ENCODE results near the gene TTC17. TPM values are rescaled to one million over a fixed set of nuclear protein-coding genes. Genes with fewer than 3 reads are reported as not detected.
"Not testable (repeated sequence)": the region's sequence is repeated elsewhere in the genome, so short reads cannot be mapped to it uniquely, and the experiment has no call there.

Gene TTC17
- polyA plus RNA-seq, 1 donor: 66.0 TPM

- no peak for DNase-seq (ENCODE audit: low read depth)
These were observed 23.1 kb downstream of the TTC17 start for GRCh38 chr11:43381802-43382201.

GRCh38 chr11:43382614-43383013, 23.9 kb downstream of the TTC17 start:
- DNase-seq (ENCODE audit: low read depth): no peak

- no peak for DNase-seq (ENCODE audit: low read depth)
These were observed 25.7 kb downstream of the TTC17 start for GRCh38 chr11:43384393-43384792.

GRCh38 chr11:43392713-43393112, 34.0 kb downstream of the TTC17 start:
- DNase-seq (ENCODE audit: low read depth): no peak

- DNase-seq (ENCODE audit: low read depth): no peak
These were observed 35.1 kb downstream of the TTC17 start for GRCh38 chr11:43393765-43394355.

GRCh38 chr11:43396617-43397016, 37.9 kb downstream of the TTC17 start:
- no peak for DNase-seq (ENCODE audit: low read depth)

GRCh38 chr11:43397251-43397650, 38.5 kb downstream of the TTC17 start:
- no peak for DNase-seq (ENCODE audit: low read depth)

GRCh38 chr11:43399983-43400630, 41.4 kb downstream of the TTC17 start:
- DNase-seq (ENCODE audit: low read depth): no peak

- DNase-seq (ENCODE audit: low read depth): no peak
These were observed 42.5 kb downstream of the TTC17 start for GRCh38 chr11:43401252-43401651.

GRCh38 chr11:43401811-43402210, 43.1 kb downstream of the TTC17 start:
- not testable (repeated sequence) for DNase-seq (ENCODE audit: low read depth)

GRCh38 chr11:43403357-43404231, 44.9 kb downstream of the TTC17 start:
- DNase-seq (ENCODE audit: low read depth): no peak

GRCh38 chr11:43404406-43404805, 45.7 kb downstream of the TTC17 start:
- no peak for DNase-seq (ENCODE audit: low read depth)

- no peak for DNase-seq (ENCODE audit: low read depth)
These were observed 46.2 kb downstream of the TTC17 start for GRCh38 chr11:43404836-43405479.

GRCh38 chr11:43408277-43408676, 49.6 kb downstream of the TTC17 start:
- DNase-seq (ENCODE audit: low read depth): no peak

- DNase-seq (ENCODE audit: low read depth): no peak
These were observed 51.7 kb downstream of the TTC17 start for GRCh38 chr11:43410394-43410793.

GRCh38 chr11:43418197-43418596, 59.5 kb downstream of the TTC17 start:
- DNase-seq (ENCODE audit: low read depth): no peak

- DNase-seq (ENCODE audit: low read depth): peak; percentile 9
These were observed 60.7 kb downstream of the TTC17 start for GRCh38 chr11:43419460-43419859.

- no peak for DNase-seq (ENCODE audit: low read depth)
These were observed 69.3 kb downstream of the TTC17 start for GRCh38 chr11:43427971-43428370.

GRCh38 chr11:43430916-43431315, 72.2 kb downstream of the TTC17 start:
- DNase-seq (ENCODE audit: low read depth): not testable (repeated sequence)

GRCh38 chr11:43434893-43435292, 76.2 kb downstream of the TTC17 start:
- no peak for DNase-seq (ENCODE audit: low read depth)

GRCh38 chr11:43440486-43440885, 81.8 kb downstream of the TTC17 start:
- no peak for DNase-seq (ENCODE audit: low read depth)

- no peak for DNase-seq (ENCODE audit: low read depth)
These were observed 85.1 kb downstream of the TTC17 start for GRCh38 chr11:43443811-43444210.

Data from forelimb muscle (tissue), 1 donor.